ENCODE measurements around the gene VSIG2.

The VSIG2 gene

GRCh38 chr11:124700028-124700427, 52.0 kb downstream of the VSIG2 start:
- peaks cover 25% of the 10 kb centered on the region for H3K27me3 ChIP-seq (ENCODE audit: control insufficient read depth, insufficient read depth, low read length)
- no peaks in the 10 kb centered on the region for H3K36me3 ChIP-seq (ENCODE audit: insufficient read depth, low read length)
- no peak overlapping the region for H3K9ac ChIP-seq (ENCODE audit: low read depth, low read length)
- H3K4me1 ChIP-seq (ENCODE audit: control insufficient read depth, insufficient read depth, low read length) = no peaks in the 10 kb centered on the region
- no peak overlapping the region for H3K4me2 ChIP-seq (ENCODE audit: low read length)
- no peaks in the 10 kb centered on the region for H3K9me3 ChIP-seq (replicated peaks; ENCODE audit: low read length)
- H3K4me3 ChIP-seq (ENCODE audit: low read length) = no peak overlapping the region

GRCh38 chr11:124699547-124699946, 52.5 kb downstream of the VSIG2 start:
- H3K9ac ChIP-seq (ENCODE audit: low read depth, low read length) = no peak overlapping the region

More at GRCh38 chr11:124699547-124699946, 52.5 kb downstream of the VSIG2 start:
- Histone ChIP-seq H3K27me3 (ENCODE audit: control insufficient read depth, insufficient read depth, low read length) (peaks cover 25% of the 10 kb centered on the region), H3K36me3 (ENCODE audit: insufficient read depth, low read length) (no peaks in the 10 kb centered on the region), H3K4me1 (ENCODE audit: control insufficient read depth, insufficient read depth, low read length) (no peaks in the 10 kb centered on the region), H3K4me2 (ENCODE audit: low read length) (no peak overlapping the region), H3K4me3 (ENCODE audit: low read length) (no peak overlapping the region), H3K9me3 (replicated peaks; ENCODE audit: low read length) (no peaks in the 10 kb centered on the region)

Data from skeletal muscle satellite cell (primary cell).